GM18508 (cell line): Measurements from ENCODE around the gene TTC36.
"Not testable (repeated sequence)": the region's sequence is repeated elsewhere in the genome, so short reads cannot be mapped to it uniquely, and the experiment has no call there.

Experiments
- ATAC-seq: cut with Tn5 transposase; IDR thresholded peaks from one replicate; pipeline ENCODE4 v1.9.1; 2021; ENCODE audit warnings: moderate number of reproducible peaks; ENCODE audit not compliant: insufficient read depth, unreplicated experiment

The TTC36 gene, protein sequence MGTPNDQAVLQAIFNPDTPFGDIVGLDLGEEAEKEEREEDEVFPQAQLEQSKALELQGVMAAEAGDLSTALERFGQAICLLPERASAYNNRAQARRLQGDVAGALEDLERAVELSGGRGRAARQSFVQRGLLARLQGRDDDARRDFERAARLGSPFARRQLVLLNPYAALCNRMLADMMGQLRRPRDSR

GRCh38 chr11:118527109-118527508 lies at the start of gene TTC36:
TSS of gene TTC36 (plus strand) at chr11:118527474. CDS start at chr11:118527495, 21 bp downstream.
- ATAC-seq, result no peak

- ATAC-seq, result not testable (repeated sequence)
These were observed 46.0 kb upstream of the TTC36 start for GRCh38 chr11:118481238-118481637.

GRCh38 chr11:118484405-118484804 lies 42.9 kb upstream of the TTC36 start:
- no peak for ATAC-seq

DNA sequence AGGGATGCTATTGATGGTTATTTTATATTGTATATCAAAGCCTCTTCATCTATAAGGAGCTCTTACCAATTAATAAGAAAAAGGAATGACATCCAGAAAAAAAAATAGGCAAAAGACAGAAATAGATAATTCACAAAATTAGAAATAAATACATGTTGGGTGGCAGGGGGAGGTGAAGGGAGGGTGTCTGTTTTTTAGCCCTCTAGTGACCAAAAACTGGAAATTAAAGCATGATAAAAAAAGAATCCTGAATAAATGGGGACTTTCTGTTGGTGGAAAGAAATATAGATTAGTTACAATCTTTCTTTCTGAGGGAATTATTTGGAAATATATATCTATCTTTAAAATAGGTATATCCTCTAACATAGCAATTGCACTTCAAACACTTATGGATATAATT lies 42.0 kb upstream of the TTC36 start:
- ATAC-seq, result no peak

- ATAC-seq, result no peak
These were observed 38.7 kb upstream of the TTC36 start for GRCh38 chr11:118488480-118489109.

GRCh38 chr11:118491041-118491440 lies 36.2 kb upstream of the TTC36 start:
- ATAC-seq, result no peak

- ATAC-seq, result no peak
These were observed 29.4 kb upstream of the TTC36 start for GRCh38 chr11:118497831-118498230.

DNA sequence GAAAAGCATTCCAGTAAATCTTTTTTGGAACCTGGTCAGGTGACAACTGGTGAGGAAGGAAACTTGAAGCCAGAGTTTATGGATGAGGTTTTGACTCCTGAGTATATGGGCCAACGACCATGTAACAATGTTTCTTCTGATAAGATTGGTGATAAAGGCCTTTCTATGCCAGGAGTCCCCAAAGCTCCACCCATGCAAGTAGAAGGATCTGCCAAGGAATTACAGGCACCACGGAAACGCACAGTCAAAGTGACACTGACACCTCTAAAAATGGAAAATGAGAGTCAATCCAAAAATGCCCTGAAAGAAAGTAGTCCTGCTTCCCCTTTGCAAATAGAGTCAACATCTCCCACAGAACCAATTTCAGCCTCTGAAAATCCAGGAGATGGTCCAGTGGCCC lies 24.1 kb upstream of the TTC36 start:
- ATAC-seq, result no peak

GRCh38 chr11:118511601-118512000 lies 15.7 kb upstream of the TTC36 start:
- ATAC-seq, result no peak

GRCh38 chr11:118514103-118514502 lies 13.2 kb upstream of the TTC36 start:
- no peak for ATAC-seq

- ATAC-seq, result no peak
These were observed 7.7 kb upstream of the TTC36 start for GRCh38 chr11:118519549-118519948.

DNA sequence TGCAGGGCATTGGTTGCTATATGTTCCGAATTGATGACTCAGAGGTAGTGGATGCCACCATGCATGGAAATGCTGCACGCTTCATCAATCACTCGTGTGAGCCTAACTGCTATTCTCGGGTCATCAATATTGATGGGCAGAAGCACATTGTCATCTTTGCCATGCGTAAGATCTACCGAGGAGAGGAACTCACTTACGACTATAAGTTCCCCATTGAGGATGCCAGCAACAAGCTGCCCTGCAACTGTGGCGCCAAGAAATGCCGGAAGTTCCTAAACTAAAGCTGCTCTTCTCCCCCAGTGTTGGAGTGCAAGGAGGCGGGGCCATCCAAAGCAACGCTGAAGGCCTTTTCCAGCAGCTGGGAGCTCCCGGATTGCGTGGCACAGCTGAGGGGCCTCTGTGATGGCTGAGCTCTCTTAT lies 5.4 kb upstream of the TTC36 start:
- no peak for ATAC-seq

DNA sequence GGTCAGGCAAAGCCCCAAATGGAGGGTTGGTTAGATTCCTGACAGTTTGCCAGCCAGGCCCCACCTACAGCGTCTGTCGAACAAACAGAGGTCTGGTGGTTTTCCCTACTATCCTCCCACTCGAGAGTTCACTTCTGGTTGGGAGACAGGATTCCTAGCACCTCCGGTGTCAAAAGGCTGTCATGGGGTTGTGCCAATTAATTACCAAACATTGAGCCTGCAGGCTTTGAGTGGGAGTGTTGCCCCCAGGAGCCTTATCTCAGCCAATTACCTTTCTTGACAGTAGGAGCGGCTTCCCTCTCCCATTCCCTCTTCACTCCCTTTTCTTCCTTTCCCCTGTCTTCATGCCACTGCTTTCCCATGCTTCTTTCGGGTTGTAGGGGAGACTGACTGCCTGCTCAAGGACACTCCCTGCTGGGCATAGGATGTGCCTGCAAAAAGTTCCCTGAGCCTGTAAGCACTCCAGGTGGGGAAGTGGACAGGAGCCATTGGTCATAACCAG lies 4.7 kb upstream of the TTC36 start:
- ATAC-seq, result no peak

DNA sequence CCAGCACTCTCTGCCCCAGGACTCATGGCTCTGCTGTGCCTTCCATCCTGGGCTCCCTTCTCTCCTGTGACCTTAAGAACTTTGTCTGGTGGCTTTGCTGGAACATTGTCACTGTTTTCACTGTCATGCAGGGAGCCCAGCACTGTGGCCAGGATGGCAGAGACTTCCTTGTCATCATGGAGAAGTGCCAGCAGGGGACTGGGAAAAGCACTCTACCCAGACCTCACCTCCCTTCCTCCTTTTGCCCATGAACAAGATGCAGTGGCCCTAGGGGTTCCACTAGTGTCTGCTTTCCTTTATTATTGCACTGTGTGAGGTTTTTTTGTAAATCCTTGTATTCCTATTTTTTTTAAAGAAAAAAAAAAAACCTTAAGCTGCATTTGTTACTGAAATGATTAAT lies 2.9 kb upstream of the TTC36 start:
- ATAC-seq, result no peak

GRCh38 chr11:118524757-118525470 lies 2.4 kb upstream of the TTC36 start:
- ATAC-seq, result no peak

DNA sequence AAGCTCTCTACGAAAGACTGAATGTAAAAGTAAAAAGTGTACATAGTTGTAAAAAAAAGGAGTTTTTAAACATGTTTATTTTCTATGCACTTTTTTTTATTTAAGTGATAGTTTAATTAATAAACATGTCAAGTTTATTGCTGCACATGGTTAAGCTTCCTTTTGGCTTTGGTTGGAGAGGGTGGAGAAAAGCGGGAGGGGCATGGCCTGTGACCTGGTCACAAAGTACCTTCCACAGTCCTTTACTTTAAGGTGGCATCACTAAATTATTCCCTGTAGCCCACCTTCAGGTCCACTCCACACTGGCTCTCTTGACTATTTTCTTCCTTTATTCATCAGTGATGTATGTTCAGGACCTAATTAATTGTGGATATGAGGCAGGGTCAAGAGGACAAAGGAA lies 586 bp upstream of the TTC36 start:
- ATAC-seq, result no peak

DNA sequence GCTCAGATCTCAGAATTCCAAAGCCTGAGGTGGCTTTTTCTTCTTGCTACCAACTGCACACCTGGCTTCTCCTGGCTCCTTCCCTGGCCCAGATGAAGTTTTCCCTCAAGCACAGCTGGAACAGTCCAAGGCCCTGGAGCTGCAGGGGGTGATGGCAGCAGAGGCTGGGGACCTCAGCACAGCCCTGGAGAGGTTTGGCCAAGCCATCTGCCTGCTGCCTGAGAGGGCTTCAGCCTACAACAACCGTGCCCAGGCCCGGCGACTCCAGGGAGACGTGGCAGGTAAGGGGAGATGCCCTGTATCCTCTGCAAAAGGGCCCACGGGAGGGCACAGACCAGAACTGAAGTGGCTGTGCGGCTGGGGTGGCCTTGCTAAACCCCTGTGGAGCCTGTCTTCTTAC lies 1.2 kb downstream of the TTC36 start:
- ATAC-seq, result no peak

- no peak for ATAC-seq
These were observed 2.4 kb downstream of the TTC36 start for GRCh38 chr11:118529584-118530175.

DNA sequence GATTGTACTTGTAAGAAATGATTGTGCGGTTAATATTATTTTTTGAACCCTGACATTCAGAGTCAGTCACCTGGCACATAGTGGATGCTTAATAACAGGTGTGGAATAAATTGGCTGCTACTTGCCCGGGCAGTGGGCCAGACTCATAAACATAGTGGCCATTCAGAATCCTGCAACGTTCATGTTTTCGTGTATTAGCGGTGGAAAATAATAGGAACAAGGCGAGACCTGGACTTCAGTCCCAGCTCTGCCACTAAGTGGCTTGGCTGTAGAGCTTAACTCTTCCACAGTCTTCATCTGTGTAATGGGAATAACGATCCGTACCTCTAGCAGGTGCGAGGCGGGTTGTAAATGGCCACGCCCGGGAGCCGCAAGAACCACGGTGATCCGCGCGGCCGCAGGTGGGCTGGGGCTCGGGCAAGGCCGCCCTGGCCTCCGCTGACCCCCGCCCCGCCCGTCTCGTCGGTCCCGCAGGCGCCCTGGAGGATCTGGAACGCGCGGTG lies 3.0 kb downstream of the TTC36 start:
- ATAC-seq, result no peak

DNA sequence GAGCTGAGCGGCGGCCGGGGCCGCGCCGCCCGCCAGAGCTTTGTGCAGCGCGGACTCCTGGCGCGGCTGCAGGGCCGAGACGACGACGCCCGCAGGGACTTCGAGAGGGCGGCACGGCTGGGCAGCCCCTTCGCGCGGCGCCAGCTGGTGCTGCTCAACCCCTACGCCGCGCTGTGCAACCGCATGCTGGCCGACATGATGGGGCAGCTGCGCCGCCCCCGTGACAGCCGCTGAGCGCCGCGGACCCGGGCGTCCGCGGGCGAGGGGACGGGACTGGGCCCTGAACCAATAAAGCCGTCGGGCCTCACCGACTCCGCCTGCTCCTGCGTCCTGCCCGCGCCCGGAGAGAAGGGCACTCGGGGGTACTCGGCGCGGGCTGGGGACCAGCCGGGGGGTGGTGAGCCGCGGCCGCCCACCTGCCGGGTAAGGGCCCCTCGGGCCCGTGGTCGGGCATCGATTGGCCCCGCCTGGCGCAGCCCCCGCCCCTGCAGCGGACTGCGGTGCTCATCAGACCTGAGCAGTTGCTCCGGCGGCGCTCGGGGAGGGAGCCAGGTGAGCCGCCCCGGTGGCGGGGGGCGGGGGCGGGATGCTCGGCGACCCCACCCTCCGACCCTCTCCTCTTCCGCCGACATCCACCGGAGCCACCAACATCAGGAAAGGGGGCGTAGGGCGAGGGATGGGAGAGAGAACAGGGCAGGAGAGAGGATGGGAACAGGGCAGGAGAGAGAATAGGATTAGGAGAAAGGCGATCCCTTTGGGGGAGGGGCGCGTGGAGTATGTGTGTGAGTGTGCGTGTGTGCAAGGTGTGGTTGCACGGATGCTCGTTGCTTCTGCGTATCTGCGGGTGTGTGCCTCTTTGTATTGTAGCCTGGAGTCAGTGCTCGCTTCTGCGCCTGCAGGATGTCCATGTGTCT lies 3.7 kb downstream of the TTC36 start, which contains the start of gene TMEM25:
Gene TMEM25, plus strand, starts transcription at position 510 of the 914 bp plus-strand sequence. CDS start 610 bp downstream, outside the sequence.
- no peak for ATAC-seq
